ENCODE measurements around the gene GZMA. TPM values are rescaled to one million over a fixed set of nuclear protein-coding genes. Genes with fewer than 3 reads are reported as not detected.

Gene GZMA
- total and polyA plus RNA-seq, 4 donors = 2.4 to 7.8 (median 5.3) TPM

DNA sequence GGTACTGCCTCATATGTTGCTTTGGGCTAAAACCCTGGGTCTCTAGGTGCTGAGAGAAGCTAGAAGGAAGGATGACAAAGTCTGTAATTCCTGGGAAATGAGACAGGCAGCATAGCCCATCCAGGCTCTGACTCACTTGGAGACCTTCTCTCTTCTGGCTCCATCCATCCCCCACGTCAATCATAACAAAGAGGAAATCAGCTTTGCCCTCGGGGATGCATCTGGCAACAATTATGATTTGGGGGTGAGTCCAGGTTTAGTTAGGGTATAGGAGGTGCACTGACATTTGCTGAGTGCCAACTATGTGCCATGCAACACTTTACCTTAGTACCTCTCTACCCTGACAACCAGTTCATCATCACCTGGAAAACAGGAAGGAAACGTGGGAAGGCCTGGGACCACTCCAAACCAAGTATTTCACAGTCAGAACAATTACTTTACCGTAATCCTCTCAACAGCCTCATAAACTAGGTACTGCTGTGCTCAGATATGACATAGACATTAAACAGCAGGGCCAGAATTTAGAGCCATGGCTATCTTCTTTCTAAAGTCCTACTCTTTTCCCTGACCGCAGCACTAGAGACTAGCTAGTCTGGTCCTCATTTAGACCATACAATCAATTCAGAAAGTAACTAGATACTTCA, 39.1 kb upstream of the GZMA start:
- H3K4me3 ChIP-seq = no peak overlapping the region
- 48 to 58% methylated on average over 5 of the region's 5 CpGs for WGBS, 2 donors
- H3K9me3 ChIP-seq (ENCODE audit: control insufficient read depth in 4 of 4, insufficient read depth in 3 of 4, low read length in 3 of 4) = peaks cover 0 to 3% (median under 1%) of the 10 kb centered on the region in 4 donors
- H3K27me3 ChIP-seq (ENCODE audit: control insufficient read depth in 3 of 3, insufficient read depth in 3 of 3, low read length in 2 of 3) = no peaks in the 10 kb centered on the region
- no peak overlapping the region for H3K27ac ChIP-seq (ENCODE audit: low read depth in 1 of 2, low read length in 1 of 2)
- no peak for ATAC-seq (ENCODE audit: insufficient read depth, low FRiP score)
- TF ChIP-seq, protein P1, sequence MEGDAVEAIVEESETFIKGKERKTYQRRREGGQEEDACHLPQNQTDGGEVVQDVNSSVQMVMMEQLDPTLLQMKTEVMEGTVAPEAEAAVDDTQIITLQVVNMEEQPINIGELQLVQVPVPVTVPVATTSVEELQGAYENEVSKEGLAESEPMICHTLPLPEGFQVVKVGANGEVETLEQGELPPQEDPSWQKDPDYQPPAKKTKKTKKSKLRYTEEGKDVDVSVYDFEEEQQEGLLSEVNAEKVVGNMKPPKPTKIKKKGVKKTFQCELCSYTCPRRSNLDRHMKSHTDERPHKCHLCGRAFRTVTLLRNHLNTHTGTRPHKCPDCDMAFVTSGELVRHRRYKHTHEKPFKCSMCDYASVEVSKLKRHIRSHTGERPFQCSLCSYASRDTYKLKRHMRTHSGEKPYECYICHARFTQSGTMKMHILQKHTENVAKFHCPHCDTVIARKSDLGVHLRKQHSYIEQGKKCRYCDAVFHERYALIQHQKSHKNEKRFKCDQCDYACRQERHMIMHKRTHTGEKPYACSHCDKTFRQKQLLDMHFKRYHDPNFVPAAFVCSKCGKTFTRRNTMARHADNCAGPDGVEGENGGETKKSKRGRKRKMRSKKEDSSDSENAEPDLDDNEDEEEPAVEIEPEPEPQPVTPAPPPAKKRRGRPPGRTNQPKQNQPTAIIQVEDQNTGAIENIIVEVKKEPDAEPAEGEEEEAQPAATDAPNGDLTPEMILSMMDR (IDR thresholded peaks at IDR 0.05; ENCODE audit: control extremely low read depth, extremely low read depth) = no peak
- H3K4me1 ChIP-seq (ENCODE audit: control insufficient read depth in 5 of 5, insufficient read depth in 5 of 5, low read length in 5 of 5) = peaks cover 0 to 4% (median 0%) of the 10 kb centered on the region in 5 donors
- no peak overlapping the region for H3K9ac ChIP-seq (ENCODE audit: insufficient read depth in 1 of 2, low read length in 2 of 2)
- no peaks in the 10 kb centered on the region for H3K36me3 ChIP-seq (ENCODE audit: control insufficient read depth in 4 of 4, insufficient read depth in 4 of 4, low read length in 4 of 4)
- no peak for DNase-seq

DNA sequence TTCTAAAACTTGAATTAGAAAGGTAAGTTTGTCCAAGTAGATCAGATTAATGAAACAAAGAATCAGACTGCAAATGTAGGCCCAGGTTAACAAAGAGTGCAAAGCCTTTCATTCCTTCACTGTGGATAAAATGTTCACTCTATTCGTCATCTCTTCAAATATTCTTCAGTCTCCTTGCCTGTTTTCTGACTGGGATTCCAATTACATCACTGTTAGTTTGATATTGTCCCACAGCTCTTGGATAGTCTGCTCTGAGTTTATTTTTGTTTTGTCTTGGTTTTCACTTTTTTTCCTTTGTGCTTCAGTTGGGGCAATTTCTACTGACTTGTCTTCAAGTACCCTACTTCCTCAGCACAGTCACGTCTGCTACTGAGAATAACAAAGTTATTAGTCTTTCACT, 38.5 kb upstream of the GZMA start:
- Histone ChIP-seq H3K36me3 (ENCODE audit: control insufficient read depth in 4 of 4, insufficient read depth in 4 of 4, low read length in 4 of 4) (no peaks in the 10 kb centered on the region), H3K9ac (ENCODE audit: insufficient read depth in 1 of 2, low read length in 2 of 2) (no peak overlapping the region), H3K4me1 (ENCODE audit: control insufficient read depth in 5 of 5, insufficient read depth in 5 of 5, low read length in 5 of 5) (peaks cover 0 to 4% (median 0%) of the 10 kb centered on the region in 5 donors), H3K4me3 (no peak overlapping the region), H3K9me3 (ENCODE audit: control insufficient read depth in 4 of 4, insufficient read depth in 3 of 4, low read length in 3 of 4) (peaks cover 0 to 3% (median under 1%) of the 10 kb centered on the region in 4 donors), H3K27me3 (ENCODE audit: control insufficient read depth in 3 of 3, insufficient read depth in 3 of 3, low read length in 2 of 3) (no peaks in the 10 kb centered on the region), H3K27ac (ENCODE audit: low read depth in 1 of 2, low read length in 1 of 2) (no peak overlapping the region)
- ATAC-seq (ENCODE audit: insufficient read depth, low FRiP score) = no peak
- TF ChIP-seq, protein P1 (IDR thresholded peaks at IDR 0.05; ENCODE audit: control extremely low read depth, extremely low read depth) = no peak
- 65 to 80% methylated on average over 2 of the region's 2 CpGs for WGBS, 2 donors
- no peak for DNase-seq

GRCh38 chr5:55064523-55064922, 37.9 kb upstream of the GZMA start:
- 86 to 97% methylated on average over 3 of the region's 3 CpGs for WGBS, 2 donors
- DNase-seq (no peak), ATAC-seq (ENCODE audit: insufficient read depth, low FRiP score) (no peak)
- peaks cover 0 to 4% (median 0%) of the 10 kb centered on the region in 5 donors for H3K4me1 ChIP-seq (ENCODE audit: control insufficient read depth in 5 of 5, insufficient read depth in 5 of 5, low read length in 5 of 5)
- H3K4me3 ChIP-seq = no peak overlapping the region
- no peaks in the 10 kb centered on the region for H3K27me3 ChIP-seq (ENCODE audit: control insufficient read depth in 3 of 3, insufficient read depth in 3 of 3, low read length in 2 of 3)
- peaks cover 0 to 3% (median under 1%) of the 10 kb centered on the region in 4 donors for H3K9me3 ChIP-seq (ENCODE audit: control insufficient read depth in 4 of 4, insufficient read depth in 3 of 4, low read length in 3 of 4)
- TF ChIP-seq, protein P1 (IDR thresholded peaks at IDR 0.05; ENCODE audit: control extremely low read depth, extremely low read depth) = no peak
- no peak overlapping the region for H3K9ac ChIP-seq (ENCODE audit: insufficient read depth in 1 of 2, low read length in 2 of 2)
- no peak overlapping the region for H3K27ac ChIP-seq (ENCODE audit: low read depth in 1 of 2, low read length in 1 of 2)
- no peaks in the 10 kb centered on the region for H3K36me3 ChIP-seq (ENCODE audit: control insufficient read depth in 4 of 4, insufficient read depth in 4 of 4, low read length in 4 of 4)

All from lung (tissue), 12 donors.